ENCODE data around the gene SLC16A3.

Gene SLC16A3

DNA sequence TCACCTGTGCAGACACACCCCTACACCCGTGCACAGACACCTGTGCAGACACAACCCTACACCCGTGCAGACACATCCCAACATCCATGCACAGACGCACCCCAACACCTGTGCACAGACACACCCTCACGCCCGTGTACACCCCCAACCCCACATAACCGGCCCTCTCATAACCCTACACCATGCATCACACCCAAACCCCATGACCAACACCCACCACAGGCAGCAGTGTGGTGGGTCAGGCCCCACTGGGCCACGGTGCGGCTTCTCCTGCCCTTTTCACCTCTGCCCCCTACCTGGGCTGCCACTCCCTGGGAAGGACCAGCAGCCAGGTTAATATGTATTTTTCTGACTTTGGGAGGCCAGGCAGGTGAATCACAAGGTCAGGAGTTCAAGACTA, 4.2 kb upstream of the SLC16A3 start:
- DNase-seq: no peak

DNA sequence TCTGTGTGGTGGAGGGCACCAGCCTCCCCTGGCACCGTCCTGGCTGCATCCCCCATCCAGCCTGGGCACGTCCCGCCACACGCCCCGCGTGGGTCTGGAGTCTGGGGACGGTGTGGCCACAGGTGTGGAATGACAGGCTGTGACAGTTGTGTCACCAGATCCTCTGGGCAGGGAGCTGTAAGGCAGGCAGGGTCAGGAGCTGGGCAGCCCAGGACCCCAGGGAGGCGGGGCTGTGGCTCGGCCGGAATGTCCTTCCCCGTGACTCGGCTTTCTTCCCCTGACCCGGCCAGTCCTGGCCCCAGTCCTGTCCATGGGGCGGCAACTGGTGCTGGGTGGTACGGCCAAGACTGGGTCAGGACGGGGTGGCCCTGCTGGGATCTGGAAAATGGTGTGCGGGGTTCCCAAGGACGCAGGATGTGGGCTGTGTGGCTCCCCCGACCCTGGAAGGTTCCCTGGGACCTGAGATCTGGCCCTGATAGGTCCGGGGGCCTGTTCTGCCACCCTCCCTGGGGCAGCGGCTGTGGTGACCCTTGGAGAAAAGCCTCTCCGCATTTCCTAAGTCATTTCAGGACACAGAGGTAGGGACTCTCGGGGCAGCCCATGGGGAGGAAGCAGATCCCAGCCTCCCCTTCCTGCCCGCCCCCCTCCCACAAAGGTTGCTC, 3.3 kb upstream of the SLC16A3 start:
- no peak for DNase-seq

DNA sequence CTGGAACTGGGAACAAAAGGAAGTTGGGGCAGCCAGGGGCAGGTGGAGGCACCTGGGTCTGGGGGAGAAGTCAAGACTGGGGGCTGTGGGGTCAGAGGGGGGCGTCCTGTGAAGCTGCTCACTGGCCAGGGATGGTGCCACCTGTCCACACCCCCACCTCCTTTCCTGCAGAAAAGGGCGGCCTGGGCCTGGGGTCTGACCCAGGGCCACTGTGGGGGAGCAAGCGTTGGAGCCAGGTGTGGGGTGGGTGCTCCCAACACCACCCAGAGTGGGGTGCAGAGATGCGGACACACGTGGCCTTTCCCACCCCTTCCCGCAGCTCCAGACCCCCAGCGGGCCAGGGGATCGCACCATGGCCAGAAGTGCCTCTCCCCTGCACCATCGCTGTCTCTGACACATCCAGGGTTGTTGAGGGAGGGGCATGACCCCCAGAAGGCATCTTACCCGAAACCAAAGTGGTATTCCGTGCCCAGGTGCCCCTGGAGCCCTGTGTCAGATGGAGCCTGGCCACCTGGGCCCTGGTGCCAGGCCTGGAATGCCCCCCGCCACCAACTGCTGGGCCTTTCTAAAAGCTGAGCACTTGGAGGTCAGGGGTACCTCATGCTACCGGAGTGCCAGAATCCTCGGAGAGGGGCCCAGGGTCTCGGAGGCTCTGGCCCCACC, 2.6 kb upstream of the SLC16A3 start:
- no peak for DNase-seq

DNA sequence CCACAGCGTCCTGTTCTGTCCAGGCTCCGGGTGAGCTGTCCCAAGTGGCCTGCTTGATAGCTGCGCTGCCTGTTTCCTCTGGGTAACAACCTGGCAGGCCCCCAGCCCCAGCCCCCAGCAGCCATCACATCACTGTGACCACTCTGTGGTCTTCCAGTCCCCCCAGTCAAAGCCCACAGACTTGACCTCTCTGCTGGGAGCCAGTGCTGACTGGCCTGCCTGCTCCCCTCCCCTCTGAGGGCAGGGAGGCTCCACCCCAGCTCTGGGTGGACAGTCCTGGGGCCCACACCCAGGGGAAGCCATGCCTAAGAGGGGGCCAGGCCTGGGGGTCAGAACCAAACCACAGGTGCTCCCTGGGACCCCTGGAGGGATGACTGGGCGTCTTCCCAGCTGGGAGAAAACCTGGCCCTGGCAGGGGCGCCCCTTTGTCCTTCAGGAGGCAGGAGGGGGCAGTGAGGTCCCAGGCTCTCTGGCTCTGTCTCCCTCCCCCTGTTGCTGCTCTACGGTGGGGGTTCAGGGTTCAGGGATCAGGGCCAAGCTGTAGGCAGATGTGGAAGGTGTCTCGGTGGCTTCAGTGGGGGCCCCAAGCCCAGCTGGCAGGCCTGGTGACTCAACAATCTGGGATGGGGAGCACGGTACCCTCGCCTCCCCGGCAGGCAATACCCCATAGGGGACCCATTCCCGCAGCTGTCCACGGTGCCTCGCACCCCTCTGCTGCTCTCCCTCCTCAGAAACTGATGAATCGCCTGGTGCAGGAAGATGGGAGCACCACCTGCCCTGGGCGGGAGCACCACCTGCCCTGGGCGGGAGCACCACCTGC, 1.8 kb upstream of the SLC16A3 start:
- DNase-seq: no peak

DNA sequence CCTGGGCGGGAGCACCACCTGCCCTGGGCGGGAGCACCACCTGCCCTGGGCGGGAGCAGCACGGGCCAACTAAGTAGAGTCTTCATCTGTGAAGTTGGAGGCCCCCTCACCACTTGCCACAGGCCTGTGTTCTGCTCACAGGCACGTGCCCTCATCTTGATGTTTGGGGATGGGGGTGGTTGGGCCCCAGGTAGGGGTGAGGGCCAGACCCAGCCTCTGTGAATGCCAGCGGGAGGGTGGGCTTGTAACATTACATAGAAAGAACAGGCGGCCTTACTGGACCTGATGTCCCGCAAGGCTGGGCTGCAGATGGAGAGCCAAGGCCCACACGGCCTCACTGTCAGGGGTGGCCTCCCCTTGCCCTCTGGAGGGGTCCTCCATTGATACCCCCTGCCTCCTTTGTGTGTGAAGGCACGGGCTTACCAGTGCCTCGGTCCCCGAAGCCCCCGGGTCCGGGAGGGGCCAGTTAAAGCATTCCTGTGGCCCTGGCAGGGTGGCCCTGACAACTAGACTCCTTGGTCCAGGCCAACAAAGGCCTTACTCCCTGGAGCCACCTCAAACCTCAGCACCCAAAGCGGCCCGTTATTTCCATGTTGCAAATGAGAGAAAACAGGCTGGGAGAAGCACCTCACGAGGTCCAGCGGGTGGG, 1.1 kb upstream of the SLC16A3 start:
- DNase-seq: no peak

DNA sequence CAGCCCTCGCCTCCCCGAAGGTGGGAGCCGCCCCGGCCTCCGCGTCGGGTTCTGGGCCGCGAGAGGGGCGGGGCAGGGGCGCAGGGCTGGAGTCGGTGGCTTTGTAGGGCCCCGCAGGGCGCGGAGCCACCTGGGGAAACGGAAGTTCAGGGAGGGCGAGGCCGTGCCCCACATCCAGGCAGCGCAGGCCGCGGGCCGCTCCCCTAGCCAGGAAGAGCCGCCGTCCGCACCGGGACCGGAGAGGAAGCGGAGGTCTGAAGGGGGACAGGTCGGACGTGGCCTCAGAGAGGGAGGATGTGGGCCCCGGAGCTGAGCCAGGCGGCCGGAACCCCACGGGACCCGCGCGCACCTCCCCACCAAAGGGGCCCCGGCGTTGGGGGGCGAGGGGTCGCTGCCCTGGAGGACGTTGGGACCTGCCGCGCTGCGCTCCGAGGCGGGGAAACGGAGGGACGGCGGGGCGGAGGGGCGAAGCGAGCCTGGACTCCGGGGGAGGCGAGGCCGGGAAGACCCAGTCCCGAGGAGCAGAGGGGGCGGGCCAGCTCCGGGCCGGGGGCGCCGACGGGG, 482 bp upstream of the SLC16A3 start:
- peak; percentile 36 for DNase-seq

DNA sequence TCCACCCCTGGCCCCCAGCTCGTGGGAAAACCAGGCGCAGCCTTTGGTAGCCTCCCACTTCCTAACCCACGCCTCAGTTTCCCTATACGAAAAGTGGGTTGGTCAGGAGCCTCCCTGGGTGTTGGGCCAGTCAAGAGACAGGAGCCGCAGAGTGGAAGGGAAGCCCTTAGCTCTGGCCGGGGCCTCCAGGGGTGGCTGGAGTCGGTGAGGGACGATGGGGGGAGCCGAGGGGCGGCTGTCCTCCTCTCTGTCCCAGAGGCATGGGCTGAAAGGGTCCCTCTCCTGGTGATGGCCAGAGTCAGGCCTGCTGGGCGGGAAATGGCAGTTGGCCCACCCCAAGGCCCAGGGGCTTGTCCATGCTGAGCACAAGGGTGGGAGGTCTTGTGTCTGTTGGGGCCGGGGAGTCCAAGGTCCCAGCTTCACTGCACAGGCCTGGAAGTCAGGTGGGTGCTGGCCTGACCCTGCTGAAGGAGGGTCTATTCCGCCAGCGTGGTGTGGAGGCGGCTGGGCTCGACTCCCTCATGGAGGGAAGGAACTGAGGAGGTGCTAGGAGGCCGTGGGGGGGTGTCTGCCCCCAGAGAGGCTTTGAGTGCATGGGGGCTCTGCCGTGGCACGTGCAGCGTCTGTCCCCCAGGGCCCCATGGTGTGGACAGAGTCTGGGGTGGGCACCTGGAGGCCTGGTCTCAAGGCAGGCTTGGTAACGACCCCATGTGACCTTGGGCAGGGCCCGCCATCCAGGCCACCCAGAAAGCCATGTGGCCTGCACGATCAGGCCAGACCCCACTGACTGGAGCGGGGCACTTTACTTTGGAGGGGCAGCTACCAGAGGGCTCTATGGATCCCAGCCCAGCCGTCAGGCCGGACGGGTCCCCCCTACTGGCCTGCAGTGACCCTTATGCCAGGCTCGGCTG, 1.1 kb downstream of the SLC16A3 start:
- DNase-seq: no peak

DNA sequence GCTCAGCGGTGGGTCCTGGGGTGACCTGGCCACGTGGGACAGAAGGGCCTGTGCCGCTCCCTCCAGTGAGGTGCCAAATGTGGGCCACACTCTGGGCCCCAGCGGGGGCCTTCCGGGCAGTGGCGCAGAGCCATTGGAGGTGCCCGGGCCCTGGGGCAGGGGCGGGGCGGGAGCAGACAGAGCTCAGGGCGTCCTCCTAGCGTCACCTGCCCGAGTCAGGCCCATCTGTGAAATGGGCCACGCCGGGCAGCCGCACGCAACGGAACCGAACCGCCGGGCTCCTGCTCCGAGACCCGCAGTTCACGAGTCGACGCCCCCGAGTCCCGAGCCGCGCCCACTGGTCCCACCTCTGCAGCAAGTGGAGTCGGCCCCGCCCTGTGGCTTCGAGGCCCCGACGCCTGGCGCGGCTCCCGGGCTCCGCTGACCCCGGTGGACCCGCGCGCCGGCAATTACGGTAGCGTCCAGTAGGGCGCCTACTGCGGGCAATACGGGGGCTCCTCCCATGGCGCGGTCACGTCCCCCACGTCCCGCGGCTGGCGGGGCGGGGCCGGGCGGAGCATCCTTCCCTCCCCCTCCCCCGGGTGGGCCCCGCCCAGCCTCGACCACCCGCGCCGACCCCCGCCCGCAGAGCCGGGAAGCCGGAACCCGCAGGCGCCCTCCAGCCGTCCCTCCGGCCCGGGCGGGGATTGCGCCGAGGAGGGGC, 1.9 kb downstream of the SLC16A3 start:
- peak; percentile 43 for DNase-seq

DNA sequence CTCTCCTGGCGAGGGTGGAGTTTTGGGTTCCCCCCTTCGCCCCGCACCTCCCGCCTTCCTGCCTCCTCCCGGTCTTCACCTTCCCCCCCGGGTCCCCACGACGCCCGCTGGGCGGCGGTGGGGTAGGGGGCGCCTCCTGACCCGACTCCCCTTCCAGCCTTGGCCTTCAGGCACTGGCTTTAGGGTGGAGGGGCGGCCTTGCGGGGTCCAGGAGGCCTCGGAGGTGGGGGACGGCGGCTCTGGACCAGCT, 2.4 kb downstream of the SLC16A3 start:
- DNase-seq: no peak

DNA sequence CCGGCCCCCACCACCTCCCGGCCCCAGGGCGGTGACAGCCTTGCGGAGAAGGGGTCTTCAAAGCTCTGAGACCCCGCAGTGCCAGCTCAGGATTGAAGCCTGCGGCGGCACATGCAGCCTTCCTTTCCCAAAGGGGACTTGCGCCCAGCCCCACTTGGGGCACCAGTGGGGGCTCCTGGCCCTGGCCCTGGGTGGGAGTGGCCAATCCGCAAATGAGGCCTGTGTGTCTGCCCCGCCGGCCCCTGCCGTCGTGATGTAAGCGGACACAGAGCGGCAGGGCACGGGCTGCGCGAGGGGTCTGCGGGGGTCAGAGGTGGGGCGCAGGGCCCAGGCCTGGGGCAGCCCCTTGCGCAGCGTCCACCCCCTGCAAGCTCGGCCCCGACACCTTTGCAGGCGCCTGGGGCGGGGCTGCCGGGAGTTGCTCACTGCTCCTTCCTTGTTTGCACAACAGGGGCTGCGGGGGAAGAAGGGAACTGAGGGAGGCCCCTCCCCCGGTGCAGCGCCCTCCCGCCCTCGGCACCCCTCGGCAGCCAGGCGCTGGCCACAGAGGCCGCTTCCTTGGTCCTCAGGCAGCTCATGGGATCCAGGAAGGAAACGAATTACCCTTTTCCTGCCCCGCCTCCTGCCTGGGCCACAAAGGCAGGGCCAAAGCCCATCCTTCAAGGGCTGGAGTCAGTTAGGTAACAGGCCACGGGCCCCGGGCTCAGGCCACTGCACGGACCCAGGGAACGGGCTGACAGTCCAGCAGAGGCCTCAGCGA, 2.9 kb downstream of the SLC16A3 start:
- no peak for DNase-seq

DNA sequence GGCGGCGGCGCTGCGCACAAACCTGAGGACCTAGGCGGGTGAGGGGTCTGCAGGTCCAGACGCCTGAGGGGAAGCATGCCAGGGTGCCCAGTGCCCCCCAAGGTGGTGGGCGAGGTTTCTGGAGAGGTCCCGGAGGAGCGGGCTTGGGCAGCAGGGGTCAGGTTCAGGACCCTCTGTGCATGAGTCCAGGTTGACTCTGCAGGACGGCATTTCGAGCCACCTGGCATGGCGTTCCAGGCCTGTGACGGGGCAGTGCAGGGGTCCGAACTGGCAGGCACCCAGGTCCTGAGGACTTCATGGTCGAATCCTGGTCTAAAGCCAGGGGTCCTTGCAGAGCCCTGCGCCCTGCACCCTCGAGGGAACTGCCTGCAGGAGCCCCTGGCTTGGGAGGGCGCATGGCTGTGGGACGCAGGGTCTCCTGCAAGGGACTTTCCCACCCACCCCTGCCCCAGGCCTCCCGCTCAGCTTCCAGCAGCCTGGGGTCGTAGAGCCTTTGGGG, 3.5 kb downstream of the SLC16A3 start:
- DNase-seq: no peak

DNA sequence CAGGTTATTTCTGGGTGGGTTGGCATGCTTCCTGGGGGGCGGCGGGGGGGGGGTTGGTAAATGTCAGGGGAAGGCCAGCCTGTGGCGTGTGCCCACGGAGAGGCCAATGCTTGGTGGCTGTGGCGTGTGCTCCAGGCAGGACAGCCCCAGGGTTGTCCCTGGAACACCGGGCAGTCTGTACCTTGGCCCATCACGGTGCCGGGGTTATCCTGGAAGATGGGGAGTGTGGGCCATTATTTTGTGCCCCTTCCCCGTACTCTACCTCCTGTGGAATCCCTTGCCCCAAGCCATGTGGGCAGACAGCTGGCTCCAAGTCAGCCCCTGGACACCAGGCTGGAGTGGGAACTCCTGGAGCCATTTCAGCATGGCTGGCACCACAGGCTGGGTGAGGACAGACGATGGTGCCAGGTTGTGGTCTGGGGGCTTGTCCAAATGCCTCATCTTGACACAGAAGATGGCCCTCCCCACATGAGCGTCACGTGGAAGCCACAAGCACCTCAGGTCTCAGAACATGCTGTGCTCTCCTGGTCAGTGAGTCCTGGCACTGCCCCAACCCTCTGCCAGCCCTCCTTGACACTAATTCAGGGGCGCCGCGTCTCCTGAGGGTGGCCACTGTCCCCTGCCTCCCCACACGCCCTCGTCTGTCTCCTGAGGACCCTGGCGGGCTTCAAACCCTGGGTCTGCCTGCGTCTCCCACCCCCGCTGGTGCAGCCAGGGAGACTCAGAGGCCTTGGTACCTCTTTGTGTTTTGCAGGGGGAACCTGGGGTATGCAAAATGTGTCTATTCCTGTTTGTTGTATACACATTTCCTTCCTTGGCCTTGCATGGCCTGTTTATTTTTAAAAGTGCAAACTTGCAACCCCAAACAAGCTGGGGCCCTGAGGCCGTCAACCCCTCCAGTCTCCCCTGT, 4.3 kb downstream of the SLC16A3 start:
- no peak for DNase-seq

DNA sequence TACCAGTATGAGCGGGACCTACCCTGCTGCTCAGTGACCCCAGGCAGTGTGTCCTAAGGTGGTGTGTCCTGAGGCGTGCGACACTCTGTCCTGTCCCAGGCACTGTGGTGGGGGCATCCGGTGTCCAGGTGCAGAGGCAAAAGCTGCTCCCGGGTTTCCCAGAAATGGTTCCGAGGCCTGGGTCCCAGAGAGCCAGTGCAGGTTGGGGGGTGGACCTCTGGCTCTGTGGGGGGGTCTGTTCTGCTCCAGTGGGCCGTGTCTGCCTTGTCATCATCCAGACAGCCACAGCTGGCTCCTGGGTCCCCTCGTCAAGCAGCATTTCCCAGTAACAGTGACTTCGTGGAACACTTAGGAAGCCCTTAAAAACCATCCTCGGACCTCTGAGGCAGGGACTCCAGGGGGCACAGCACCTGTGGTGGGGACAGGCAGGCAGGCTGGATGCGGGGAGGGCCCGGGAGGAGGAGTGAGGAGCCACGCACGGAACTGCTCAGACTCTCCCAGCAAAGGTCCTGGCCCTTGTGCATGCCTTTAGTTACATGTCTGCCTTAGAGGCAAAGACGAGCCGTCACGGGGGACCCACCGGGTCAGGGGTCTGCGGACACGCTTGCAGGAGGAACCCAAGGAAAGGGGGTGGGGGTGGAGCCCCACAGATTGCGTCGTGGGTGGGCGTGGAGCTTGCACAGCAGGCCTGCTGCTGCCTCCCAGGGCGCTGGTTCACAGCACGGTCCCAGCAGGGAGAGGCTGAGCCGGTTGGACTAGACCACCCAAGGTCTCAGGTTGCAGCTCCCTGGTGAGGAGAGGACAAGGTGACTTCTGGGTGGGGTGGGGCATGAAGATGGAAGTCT, 5.6 kb downstream of the SLC16A3 start:
- no peak for DNase-seq

DNA sequence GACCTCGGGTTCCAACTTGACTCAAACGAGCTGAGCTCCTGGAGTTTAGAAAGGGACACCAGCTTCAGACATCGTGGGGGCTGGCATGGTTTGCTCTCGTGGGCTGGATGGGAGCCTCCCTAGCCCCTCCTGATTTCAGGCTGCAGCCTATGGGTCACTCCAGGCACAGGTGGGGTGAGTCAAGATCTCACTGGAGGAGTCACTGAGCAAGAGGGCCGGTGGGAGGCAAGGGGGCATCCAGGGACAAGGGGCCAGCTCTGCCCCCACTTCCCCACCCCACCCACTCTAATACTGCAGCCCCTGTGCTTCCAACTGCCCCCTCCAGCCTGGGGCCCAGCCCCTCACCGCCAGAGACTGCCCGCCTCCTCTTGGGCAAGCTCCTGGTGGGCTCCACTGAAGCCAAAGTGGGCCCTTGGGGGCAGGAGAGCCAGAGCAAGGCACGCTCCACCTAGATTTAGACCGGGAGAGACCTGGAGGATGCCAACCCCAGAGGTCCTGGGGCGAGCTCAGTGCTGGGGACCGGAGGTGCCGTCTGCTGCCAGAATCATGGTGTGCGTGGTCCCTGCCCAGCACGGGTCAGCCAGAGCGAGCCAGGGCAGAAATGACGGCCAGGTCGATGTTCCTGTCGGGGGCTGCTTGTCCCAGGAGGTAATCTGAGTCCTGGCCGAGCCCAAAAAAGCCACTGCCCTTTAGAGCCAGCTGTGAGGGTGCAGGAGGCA, 6.4 kb downstream of the SLC16A3 start:
- DNase-seq: no peak

DNA sequence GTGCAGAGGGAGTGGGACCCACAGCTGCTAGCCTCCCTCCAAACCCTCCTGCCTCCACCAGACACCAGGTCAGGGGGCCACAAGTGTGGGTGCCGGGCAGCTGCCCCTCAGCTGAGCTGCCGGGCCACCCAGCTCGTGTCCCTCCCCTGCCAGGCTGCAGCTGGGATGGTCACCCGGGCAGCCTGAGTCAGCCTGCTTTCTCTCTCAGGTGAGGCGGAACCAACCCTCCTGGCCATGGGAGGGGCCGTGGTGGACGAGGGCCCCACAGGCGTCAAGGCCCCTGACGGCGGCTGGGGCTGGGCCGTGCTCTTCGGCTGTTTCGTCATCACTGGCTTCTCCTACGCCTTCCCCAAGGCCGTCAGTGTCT, 6.9 kb downstream of the SLC16A3 start:
- no peak for DNase-seq

DNA sequence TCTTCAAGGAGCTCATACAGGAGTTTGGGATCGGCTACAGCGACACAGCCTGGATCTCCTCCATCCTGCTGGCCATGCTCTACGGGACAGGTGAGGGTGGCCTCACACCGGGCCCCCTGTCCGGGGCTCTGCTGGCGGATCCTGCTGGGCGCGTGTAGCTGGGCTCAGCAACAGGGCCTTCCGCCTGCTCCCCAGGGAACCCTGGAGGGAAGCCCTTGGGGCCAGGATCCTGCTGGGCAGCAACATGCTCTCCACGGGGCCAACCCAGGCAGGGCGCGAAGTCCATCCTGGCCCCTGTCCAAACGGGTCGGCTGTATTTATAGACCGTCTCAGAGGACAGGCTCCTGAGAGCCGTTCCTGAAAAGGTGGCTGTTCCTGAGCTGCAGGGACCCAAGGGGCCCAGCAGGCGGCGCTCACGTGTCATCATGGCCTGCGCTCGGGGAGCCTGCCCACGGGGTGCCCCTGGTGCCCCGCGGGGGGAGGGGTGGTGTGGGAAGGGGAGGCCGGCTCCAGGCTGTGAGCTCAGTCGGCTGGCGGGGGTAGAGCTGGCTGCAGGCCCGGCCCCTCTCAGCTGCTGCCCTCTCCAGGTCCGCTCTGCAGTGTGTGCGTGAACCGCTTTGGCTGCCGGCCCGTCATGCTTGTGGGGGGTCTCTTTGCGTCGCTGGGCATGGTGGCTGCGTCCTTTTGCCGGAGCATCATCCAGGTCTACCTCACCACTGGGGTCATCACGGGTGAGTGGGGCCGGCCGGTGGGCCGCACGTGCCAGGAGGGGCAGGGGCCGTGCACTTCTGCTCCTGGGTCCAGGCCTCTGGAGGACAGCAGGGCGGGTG, 7.5 kb downstream of the SLC16A3 start:
- DNase-seq: peak; percentile 51
